KG1 (cell line): ENCODE data around the gene IL2RA.
"Not testable (repeated sequence)": the region's sequence is repeated elsewhere in the genome, so short reads cannot be mapped to it uniquely, and the experiment has no call there.

Experiments
- DNase-seq: peaks from one replicate; lab custom pipeline; 2025; lab: John Stamatoyannopoulos, UW

The IL2RA gene

GRCh38 chr10:6062101-6062771 is at the start of gene IL2RA:
Gene IL2RA, minus strand, starts transcription at chr10:6062367. Its CDS starts 216 bp downstream, at chr10:6062151.
- no peak for DNase-seq

GRCh38 chr10:6110136-6110535 is 48.0 kb upstream of the IL2RA start:
- DNase-seq: no peak

GRCh38 chr10:6109444-6109775 is 47.2 kb upstream of the IL2RA start:
- DNase-seq: no peak

GRCh38 chr10:6108631-6109443 is 46.7 kb upstream of the IL2RA start:
- DNase-seq: peak; percentile 39

- no peak for DNase-seq
Observed at GRCh38 chr10:6108072-6108471, 45.9 kb upstream of the IL2RA start.

- DNase-seq: not testable (repeated sequence)
Observed at GRCh38 chr10:6107616-6108015, 45.4 kb upstream of the IL2RA start.

GRCh38 chr10:6103591-6103990 is 41.4 kb upstream of the IL2RA start:
- no peak for DNase-seq

- DNase-seq: no peak
Observed at GRCh38 chr10:6102128-6102527, 40.0 kb upstream of the IL2RA start.

- DNase-seq: no peak
Observed at GRCh38 chr10:6101181-6101580, 39.0 kb upstream of the IL2RA start.

- DNase-seq: no peak
Observed at GRCh38 chr10:6100370-6100769, 38.2 kb upstream of the IL2RA start.

- DNase-seq: no peak
Observed at GRCh38 chr10:6098156-6098555, 36.0 kb upstream of the IL2RA start.

GRCh38 chr10:6097063-6097462 is 34.9 kb upstream of the IL2RA start:
- DNase-seq: no peak

- DNase-seq: no peak
Observed at GRCh38 chr10:6095810-6096570, 33.8 kb upstream of the IL2RA start.

- no peak for DNase-seq
Observed at GRCh38 chr10:6092731-6093130, 30.6 kb upstream of the IL2RA start.

- DNase-seq: no peak
Observed at GRCh38 chr10:6091630-6092029, 29.5 kb upstream of the IL2RA start.

GRCh38 chr10:6089334-6090219 is 27.4 kb upstream of the IL2RA start:
- no peak for DNase-seq

GRCh38 chr10:6088721-6089333 is 26.7 kb upstream of the IL2RA start, which contains the start of gene RBM17:
Gene RBM17, plus strand, starts transcription at chr10:6089034. Its CDS starts 8,032 bp downstream, at chr10:6097066.
- peak; percentile 94 for DNase-seq

- peak; percentile 70 for DNase-seq
Observed at GRCh38 chr10:6086375-6087233, 24.4 kb upstream of the IL2RA start.

- DNase-seq: no peak
Observed at GRCh38 chr10:6083523-6084475, 21.6 kb upstream of the IL2RA start.
